ENCODE measurements around the gene FAM229B.

FAM229B gene

GRCh38 chr6:112081569-112081968 lies 5.8 kb upstream of the FAM229B start:
- no peak for TF ChIP-seq POLR2AphosphoS5 (IDR thresholded peaks at IDR 0.05; ENCODE audit: low read depth, low read length)
- TF ChIP-seq REST (IDR thresholded peaks at IDR 0.05; ENCODE audit: insufficient read depth in 1 of 2, low read depth in 2 of 2, low read length in 2 of 2) = no peak
- TF ChIP-seq SIN3A (IDR thresholded peaks at IDR 0.05; ENCODE audit: borderline replicate concordance, insufficient read depth, low read length) = no peak
- TF ChIP-seq TAF1 (IDR thresholded peaks at IDR 0.05; ENCODE audit: borderline replicate concordance, insufficient read depth, low read length) = no peak
- no peak for TF ChIP-seq FOXP2 (optimal IDR thresholded peaks at IDR 0.05; ENCODE audit: borderline replicate concordance, extremely low read depth, extremely low read length, insufficient read depth)

- TF ChIP-seq FOXP2 (optimal IDR thresholded peaks at IDR 0.05; ENCODE audit: borderline replicate concordance, extremely low read depth, extremely low read length, insufficient read depth) (no peak), SIN3A (IDR thresholded peaks at IDR 0.05; ENCODE audit: borderline replicate concordance, insufficient read depth, low read length) (no peak), TAF1 (IDR thresholded peaks at IDR 0.05; ENCODE audit: borderline replicate concordance, insufficient read depth, low read length) (no peak), REST (IDR thresholded peaks at IDR 0.05; ENCODE audit: insufficient read depth in 1 of 2, low read depth in 2 of 2, low read length in 2 of 2) (no peak), POLR2AphosphoS5 (IDR thresholded peaks at IDR 0.05; ENCODE audit: low read depth, low read length) (no peak)
These were observed 1.9 kb upstream of the FAM229B start for GRCh38 chr6:112085286-112086065.

- TF ChIP-seq FOXP2 (optimal IDR thresholded peaks at IDR 0.05; ENCODE audit: borderline replicate concordance, extremely low read depth, extremely low read length, insufficient read depth) (no peak), SIN3A (IDR thresholded peaks at IDR 0.05; ENCODE audit: borderline replicate concordance, insufficient read depth, low read length) (no peak), POLR2AphosphoS5 (IDR thresholded peaks at IDR 0.05; ENCODE audit: low read depth, low read length) (no peak), REST (IDR thresholded peaks at IDR 0.05; ENCODE audit: insufficient read depth in 1 of 2, low read depth in 2 of 2, low read length in 2 of 2) (no peak), TAF1 (IDR thresholded peaks at IDR 0.05; ENCODE audit: borderline replicate concordance, insufficient read depth, low read length) (no peak)
These were observed 651 bp upstream of the FAM229B start for GRCh38 chr6:112086744-112087135.

- no peak for TF ChIP-seq POLR2AphosphoS5 (IDR thresholded peaks at IDR 0.05; ENCODE audit: low read depth, low read length)
- TF ChIP-seq SIN3A (IDR thresholded peaks at IDR 0.05; ENCODE audit: borderline replicate concordance, insufficient read depth, low read length) = no peak
- TF ChIP-seq REST (IDR thresholded peaks at IDR 0.05; ENCODE audit: insufficient read depth in 1 of 2, low read depth in 2 of 2, low read length in 2 of 2) = no peak
- no peak for TF ChIP-seq FOXP2 (optimal IDR thresholded peaks at IDR 0.05; ENCODE audit: borderline replicate concordance, extremely low read depth, extremely low read length, insufficient read depth)
These were observed 525 bp downstream of the FAM229B start for GRCh38 chr6:112087916-112088315.

Measured in PFSK-1 (cell line).